Measurements from ENCODE around the gene CAMTA1. TPM values are rescaled to one million over a fixed set of nuclear protein-coding genes. Genes with fewer than 3 reads are reported as not detected.

Gene CAMTA1
- total RNA-seq, 1 experiment from 2014 or later, result 85.2 TPM

- no peak for DNase-seq (ENCODE audit: low spot score)
- BruUV-seq (replicated peaks), result no TSS peak
- ChIA-PET POLR2A (ENCODE audit: low non-redundant PET) (no interaction called here), CTCF (interaction anchor here (0.5 kb wide), 1 partner anchor 774 kb away, joined by 3 read pairs; no protein-coding TSS in a partner anchor)
- H3K9me3 ChIP-seq (ENCODE audit: low read depth, low read length, poor library complexity, severe bottlenecking), result no peaks in the 10 kb centered on the region
- no peaks in the 10 kb centered on the region for H3K27me3 ChIP-seq (replicated peaks; ENCODE audit: insufficient read depth, low read depth, low read length, poor library complexity)
- intact Hi-C loops (cut with micrococcal nuclease; ENCODE audit: unreplicated experiment), result no loop called here
- TF ChIP-seq CTCF (conservative IDR thresholded peaks at IDR 0.05; ENCODE audit: low read depth, low read length) (no peak), EZH2 (IDR thresholded peaks at IDR 0.05; ENCODE audit: borderline replicate concordance, low read depth, low read length, poor library complexity, severe bottlenecking) (no peak)
- H3K4me3 ChIP-seq (ENCODE audit: low read depth, low read length, poor library complexity, severe bottlenecking), result no peak overlapping the region
- H3K27ac ChIP-seq (ENCODE audit: low read depth, low read length, poor library complexity, severe bottlenecking), result no peak overlapping the region
- peaks cover 18% of the 10 kb centered on the region for H3K4me1 ChIP-seq (ENCODE audit: insufficient read depth, low read length, poor library complexity, severe bottlenecking)
- no peaks in the 10 kb centered on the region for H3K36me3 ChIP-seq (ENCODE audit: insufficient read depth, low read length, poor library complexity, severe bottlenecking)
These were observed 715.3 kb downstream of the CAMTA1 start for GRCh38 chr1:7500381-7501083.

- Histone ChIP-seq H3K4me3 (ENCODE audit: low read depth, low read length, poor library complexity, severe bottlenecking) (no peak overlapping the region), H3K9me3 (ENCODE audit: low read depth, low read length, poor library complexity, severe bottlenecking) (no peaks in the 10 kb centered on the region), H3K27me3 (replicated peaks; ENCODE audit: insufficient read depth, low read depth, low read length, poor library complexity) (no peaks in the 10 kb centered on the region), H3K4me1 (ENCODE audit: insufficient read depth, low read length, poor library complexity, severe bottlenecking) (peaks cover 18% of the 10 kb centered on the region), H3K36me3 (ENCODE audit: insufficient read depth, low read length, poor library complexity, severe bottlenecking) (no peaks in the 10 kb centered on the region), H3K27ac (ENCODE audit: low read depth, low read length, poor library complexity, severe bottlenecking) (no peak overlapping the region)
- BruUV-seq (replicated peaks), result no TSS peak
- ChIA-PET POLR2A (ENCODE audit: low non-redundant PET) (no interaction called here), CTCF (interaction anchor here (0.5 kb wide), 1 partner anchor 775 kb away, joined by 3 read pairs; no protein-coding TSS in a partner anchor)
- no peak for TF ChIP-seq CTCF (conservative IDR thresholded peaks at IDR 0.05; ENCODE audit: low read depth, low read length)
- TF ChIP-seq EZH2 (IDR thresholded peaks at IDR 0.05; ENCODE audit: borderline replicate concordance, low read depth, low read length, poor library complexity, severe bottlenecking), result no peak
- intact Hi-C loops (cut with micrococcal nuclease; ENCODE audit: unreplicated experiment), result no loop called here
- DNase-seq (ENCODE audit: low spot score), result no peak
These were observed 715.8 kb downstream of the CAMTA1 start for GRCh38 chr1:7501084-7501491.

GRCh38 chr1:7501723-7502603, 716.7 kb downstream of the CAMTA1 start:
- TF ChIP-seq EZH2 (IDR thresholded peaks at IDR 0.05; ENCODE audit: borderline replicate concordance, low read depth, low read length, poor library complexity, severe bottlenecking) (no peak), CTCF (conservative IDR thresholded peaks at IDR 0.05; ENCODE audit: low read depth, low read length) (no peak)
- DNase-seq (ENCODE audit: low spot score), result no peak
- POLR2A ChIA-PET (ENCODE audit: low non-redundant PET), result no interaction called here
- Histone ChIP-seq H3K4me3 (ENCODE audit: low read depth, low read length, poor library complexity, severe bottlenecking) (no peak overlapping the region), H3K27me3 (replicated peaks; ENCODE audit: insufficient read depth, low read depth, low read length, poor library complexity) (no peaks in the 10 kb centered on the region), H3K9me3 (ENCODE audit: low read depth, low read length, poor library complexity, severe bottlenecking) (no peaks in the 10 kb centered on the region), H3K4me1 (ENCODE audit: insufficient read depth, low read length, poor library complexity, severe bottlenecking) (peaks cover 18% of the 10 kb centered on the region), H3K36me3 (ENCODE audit: insufficient read depth, low read length, poor library complexity, severe bottlenecking) (no peaks in the 10 kb centered on the region), H3K27ac (ENCODE audit: low read depth, low read length, poor library complexity, severe bottlenecking) (no peak overlapping the region)
- CTCF ChIA-PET, result no interaction called here
- BruUV-seq (replicated peaks), result no TSS peak
- intact Hi-C loops (cut with micrococcal nuclease; ENCODE audit: unreplicated experiment), result no loop called here

All from A673 (cell line).